Tibial nerve (tissue), 4 donors: Measurements from ENCODE around the gene OR10A5. TPM values are rescaled to one million over a fixed set of nuclear protein-coding genes. Genes with fewer than 3 reads are reported as not detected.

Experiments
- DNase-seq, 2 donors: peaks; one replicate each; pipeline ENCODE4 v3.0.0-alpha.2; 2019; ENCODE audit warnings: low spot score in 2 of 2
- H3K27ac ChIP-seq, 4 donors: fragments of 200-600 bp; sonication (generic) in 3 of 4; one replicate each; pipeline ENCODE4 v1.5.1; 2017 to 2019; ENCODE audit warnings: mild to moderate bottlenecking in 1 of 4
- H3K27me3 ChIP-seq, 2 donors: fragments of 200-600 bp; sonication (generic) in 1 of 2; one replicate each; pipeline versions ENCODE4 v1.5.1 to v1.6.0; 2017 to 2019
- H3K36me3 ChIP-seq, 3 donors: fragments of 200-600 bp; sonication (generic); one replicate each; pipeline ENCODE4 v1.5.1; 2018 to 2019
- H3K4me1 ChIP-seq, 4 donors: fragments of 200-600 bp; sonication (generic) in 3 of 4; one replicate each; pipeline ENCODE4 v1.5.1; 2017 to 2019
- H3K4me3 ChIP-seq, 4 donors: fragments of 200-600 bp; sonication (generic) in 3 of 4; one replicate each; pipeline ENCODE4 v1.5.1; 2017 to 2019; ENCODE audit warnings: mild to moderate bottlenecking in 1 of 4, moderate library complexity in 1 of 4
- H3K9me3 ChIP-seq, 4 donors: fragments of 200-600 bp; sonication (generic) in 3 of 4; one replicate each; pipeline ENCODE4 v1.5.1; 2017 to 2019
- CTCF ChIP-seq, 5 experiments: fragments of 200-600 bp in 3 of 5; fragments of 450-650 bp in 2 of 5; sonication (generic) in 3 of 5; IDR thresholded peaks; one replicate each; pipeline ENCODE4 v1.5.1; 2016 to 2019; ENCODE audit warnings: antibody characterized with exemption in 5 of 5, mild to moderate bottlenecking in 3 of 5, moderate library complexity in 2 of 5
- EP300 ChIP-seq, 2 donors: sonication (generic); formaldehyde crosslinking; IDR thresholded peaks; one replicate each; pipeline ENCODE4 v1.6.1; 2017; ENCODE audit warnings: antibody characterized with exemption in 2 of 2, mild to moderate bottlenecking in 1 of 2
- POLR2A ChIP-seq, 2 donors: fragments of 450-650 bp; IDR thresholded peaks; one replicate each; pipeline ENCODE4 v1.6.1; 2017; ENCODE audit warnings: antibody characterized with exemption in 2 of 2, mild to moderate bottlenecking in 2 of 2, moderate library complexity in 2 of 2
- WGBS, 2 donors: methylation state at CpG; one replicate each; pipeline ENCODE4 v1.1.5; 2018; 5-methylcytosine and 5-hydroxymethylcytosine counted together
- total RNA-seq, 4 donors: library from RNA; depleted of rRNA; stranded (reverse); fragments of >200 nt; gene quantifications; one replicate each; pipeline ENCODE4 v1.1.0, GENCODE V29; 2016

The OR10A5 gene
- total RNA-seq, 4 donors from 2014 or later, result not detected

DNA sequence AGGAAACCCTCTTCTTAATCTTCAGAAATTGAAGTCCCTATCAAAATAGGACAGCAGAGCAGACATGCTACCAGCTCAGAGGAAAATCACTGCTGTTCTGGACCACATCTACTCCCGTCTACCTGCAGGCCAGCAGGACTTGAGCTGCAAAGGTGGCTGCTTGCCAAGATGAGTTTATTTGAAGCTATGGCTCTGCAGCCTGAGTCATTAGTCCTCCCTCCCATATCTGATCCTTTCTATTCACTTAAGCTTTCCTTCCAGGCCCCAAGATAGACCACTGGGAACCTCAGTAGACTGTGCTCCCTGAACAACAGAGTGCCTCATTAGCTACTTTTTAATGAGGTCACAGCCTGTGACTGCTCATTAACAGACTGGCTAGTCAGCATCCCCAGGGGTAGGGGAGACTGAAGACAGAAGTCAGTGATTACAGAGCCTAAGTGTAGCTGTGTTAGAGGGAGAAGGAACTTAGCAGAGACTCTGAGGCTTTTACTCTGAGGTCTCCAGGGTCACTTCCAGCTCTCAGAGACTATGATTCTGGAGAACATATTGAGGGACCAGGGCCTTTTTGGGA lies 10.6 kb downstream of the OR10A5 start:
- peaks cover 0 to 14% (median 0%) of the 10 kb centered on the region in 4 donors for H3K9me3 ChIP-seq
- no peaks in the 10 kb centered on the region for H3K27me3 ChIP-seq
- no peaks in the 10 kb centered on the region for H3K36me3 ChIP-seq
- WGBS, 2 donors, result 43 to 46% methylated on average over 1 of the region's 1 CpG
- no peaks in the 10 kb centered on the region for H3K4me1 ChIP-seq
- TF ChIP-seq POLR2A (IDR thresholded peaks at IDR 0.05) (no peak), CTCF (IDR thresholded peaks at IDR 0.05) (no peak), EP300 (IDR thresholded peaks at IDR 0.05) (no peak)
- DNase-seq, result no peak
- no peak overlapping the region for H3K4me3 ChIP-seq
- H3K27ac ChIP-seq, result no peak overlapping the region

DNA sequence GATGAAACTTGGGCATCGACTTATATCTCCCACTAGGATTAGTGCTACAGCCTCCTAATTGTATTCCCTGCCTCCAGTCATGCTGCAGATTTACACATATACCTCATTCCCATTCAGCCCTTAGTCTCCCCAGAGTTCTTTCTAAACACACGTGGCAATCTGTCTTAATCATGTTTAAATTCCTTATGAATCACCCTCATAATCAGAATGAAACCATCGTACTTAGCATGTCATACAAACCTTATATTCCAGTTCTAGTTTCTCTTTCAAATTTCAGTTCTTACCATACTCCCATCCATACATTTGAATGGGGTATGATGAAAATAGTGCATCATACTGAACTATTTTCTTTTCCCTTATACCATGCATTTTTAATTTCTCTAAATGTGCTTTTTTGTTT lies 11.4 kb downstream of the OR10A5 start:
- TF ChIP-seq EP300 (IDR thresholded peaks at IDR 0.05), result no peak
- no peak for TF ChIP-seq POLR2A (IDR thresholded peaks at IDR 0.05)
- TF ChIP-seq CTCF (IDR thresholded peaks at IDR 0.05), result no peak
- H3K4me1 ChIP-seq, result no peaks in the 10 kb centered on the region
- H3K4me3 ChIP-seq, result no peak overlapping the region
- 53 to 67% methylated on average over 3 of the region's 3 CpGs for WGBS, 2 donors
- H3K9me3 ChIP-seq, result peaks cover 0 to 13% (median 0%) of the 10 kb centered on the region in 4 donors
- DNase-seq, result no peak
- no peak overlapping the region for H3K27ac ChIP-seq
- H3K36me3 ChIP-seq, result no peaks in the 10 kb centered on the region
- H3K27me3 ChIP-seq, result no peaks in the 10 kb centered on the region

- DNase-seq, result no peak
- H3K27ac ChIP-seq, result no peak within 1 kb of the TSS
- H3K4me1 ChIP-seq, result no peaks in the 10 kb centered on the region
- no peak within 1 kb of the TSS for H3K4me3 ChIP-seq
- TF ChIP-seq POLR2A (IDR thresholded peaks at IDR 0.05) (no peak), EP300 (IDR thresholded peaks at IDR 0.05) (no peak), CTCF (IDR thresholded peaks at IDR 0.05) (no peak)
- no peaks in the 10 kb centered on the region for H3K27me3 ChIP-seq
- H3K36me3 ChIP-seq, result no peaks in the 10 kb centered on the region
- no peaks in the 10 kb centered on the region for H3K9me3 ChIP-seq
- WGBS, 2 donors, result 25 to 27% methylated on average over 1 of the region's 1 CpG
These were observed 17.5 kb downstream of the OR10A5 start, which contains the start of gene OR10A2 for GRCh38 chr11:6862961-6863360. Gene OR10A2, plus strand, starts transcription at chr11:6863057. Its CDS starts 6,698 bp downstream, at chr11:6869755.

- no peaks in the 10 kb centered on the region for H3K4me1 ChIP-seq
- H3K27ac ChIP-seq, result no peak overlapping the region
- H3K9me3 ChIP-seq, result no peaks in the 10 kb centered on the region
- DNase-seq, result no peak
- 74 to 90% methylated on average over 1 of the region's 1 CpG for WGBS, 2 donors
- TF ChIP-seq EP300 (IDR thresholded peaks at IDR 0.05) (no peak), POLR2A (IDR thresholded peaks at IDR 0.05) (no peak), CTCF (IDR thresholded peaks at IDR 0.05) (no peak)
- no peaks in the 10 kb centered on the region for H3K27me3 ChIP-seq
- no peak overlapping the region for H3K4me3 ChIP-seq
- H3K36me3 ChIP-seq, result no peaks in the 10 kb centered on the region
These were observed 19.0 kb downstream of the OR10A5 start for GRCh38 chr11:6864438-6864837.

DNA sequence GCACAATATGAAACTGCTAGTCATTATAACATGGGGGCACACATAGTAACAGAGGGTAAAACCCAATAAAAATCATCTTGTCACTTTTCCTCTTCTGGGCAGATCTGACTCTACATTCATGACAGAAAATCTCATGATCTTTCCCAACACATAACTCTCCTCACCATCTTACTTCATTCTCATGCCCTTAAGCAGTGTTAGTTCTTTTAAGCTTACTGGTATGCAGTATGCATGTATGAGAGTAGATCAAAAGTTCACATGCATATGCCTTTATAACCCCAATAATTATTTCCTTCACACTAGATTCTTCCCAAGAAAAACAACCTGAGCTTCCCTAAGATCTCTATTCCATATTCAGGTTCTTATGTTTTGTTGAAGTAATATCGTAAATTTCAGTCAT lies 25.8 kb downstream of the OR10A5 start:
- Histone ChIP-seq H3K27me3 (no peaks in the 10 kb centered on the region), H3K9me3 (no peaks in the 10 kb centered on the region), H3K4me3 (no peak overlapping the region), H3K4me1 (no peaks in the 10 kb centered on the region), H3K27ac (no peak overlapping the region), H3K36me3 (no peaks in the 10 kb centered on the region)
- 84 to 94% methylated on average over 1 of the region's 1 CpG for WGBS, 2 donors
- TF ChIP-seq POLR2A (IDR thresholded peaks at IDR 0.05) (no peak), CTCF (IDR thresholded peaks at IDR 0.05) (no peak), EP300 (IDR thresholded peaks at IDR 0.05) (no peak)
- no peak for DNase-seq
